Measurements from ENCODE around the gene AS3MT.
"Not testable (repeated sequence)": the region's sequence is repeated elsewhere in the genome, so short reads cannot be mapped to it uniquely, and the experiment has no call there.

The AS3MT gene

GRCh38 chr10:102869258-102870198, at the start of gene AS3MT:
Gene AS3MT (plus strand): TSS chr10:102869470. CDS start chr10:102869593, 123 bp downstream.
- DNase-seq (ENCODE audit: low spot score) = no peak

GRCh38 chr10:102820008-102820407, 49.3 kb upstream of the AS3MT start:
- not testable (repeated sequence) for DNase-seq (ENCODE audit: low spot score)

GRCh38 chr10:102822222-102822621, 47.0 kb upstream of the AS3MT start:
- no peak for DNase-seq (ENCODE audit: low spot score)

- DNase-seq (ENCODE audit: low spot score) = no peak
These were observed 44.6 kb upstream of the AS3MT start for GRCh38 chr10:102824664-102825063.

- DNase-seq (ENCODE audit: low spot score) = no peak
These were observed 43.0 kb upstream of the AS3MT start for GRCh38 chr10:102826148-102826796.

- no peak for DNase-seq (ENCODE audit: low spot score)
These were observed 41.7 kb upstream of the AS3MT start for GRCh38 chr10:102827597-102827975.

GRCh38 chr10:102831322-102832071, 37.8 kb upstream of the AS3MT start:
- DNase-seq (ENCODE audit: low spot score) = no peak

GRCh38 chr10:102832248-102832647, 37.0 kb upstream of the AS3MT start:
- DNase-seq (ENCODE audit: low spot score) = no peak

- DNase-seq (ENCODE audit: low spot score) = no peak
These were observed 36.3 kb upstream of the AS3MT start for GRCh38 chr10:102832987-102833386.

- no peak for DNase-seq (ENCODE audit: low spot score)
These were observed 35.1 kb upstream of the AS3MT start for GRCh38 chr10:102834143-102834542.

GRCh38 chr10:102835007-102835482, 34.2 kb upstream of the AS3MT start:
- DNase-seq (ENCODE audit: low spot score) = peak; percentile 72

- DNase-seq (ENCODE audit: low spot score) = no peak
These were observed 32.0 kb upstream of the AS3MT start, which contains the start of gene CYP17A1 for GRCh38 chr10:102837230-102837721. Gene CYP17A1 (minus strand): TSS chr10:102837413. CDS start chr10:102837361, 52 bp downstream.

- not testable (repeated sequence) for DNase-seq (ENCODE audit: low spot score)
These were observed 30.9 kb upstream of the AS3MT start for GRCh38 chr10:102838276-102838927.

- no peak for DNase-seq (ENCODE audit: low spot score)
These were observed 27.4 kb upstream of the AS3MT start for GRCh38 chr10:102841827-102842345.

GRCh38 chr10:102843139-102843538, 26.1 kb upstream of the AS3MT start:
- not testable (repeated sequence) for DNase-seq (ENCODE audit: low spot score)

GRCh38 chr10:102844190-102844776, 25.0 kb upstream of the AS3MT start:
- DNase-seq (ENCODE audit: low spot score) = not testable (repeated sequence)

GRCh38 chr10:102845352-102845902, 23.8 kb upstream of the AS3MT start:
- no peak for DNase-seq (ENCODE audit: low spot score)

GRCh38 chr10:102850025-102850518, 19.2 kb upstream of the AS3MT start:
- no peak for DNase-seq (ENCODE audit: low spot score)

- not testable (repeated sequence) for DNase-seq (ENCODE audit: low spot score)
These were observed 16.0 kb upstream of the AS3MT start for GRCh38 chr10:102853237-102853636.

- DNase-seq (ENCODE audit: low spot score) = peak; percentile 71
These were observed 13.4 kb upstream of the AS3MT start for GRCh38 chr10:102855731-102856436.
